Endothelial cell of umbilical vein (primary cell): ENCODE results near the gene CCDC93. TPM values are rescaled to one million over a fixed set of nuclear protein-coding genes. Genes with fewer than 3 reads are reported as not detected.

Experiments
- BruUV-seq: library from RNA; stranded (reverse); fragments of 400-500 nt; replicated peaks from 2 replicates; lab custom pipeline; 2021; lab: Mats Ljungman, UMichigan
- CTCF ChIA-PET: fragments of 300-600, 350-600 bp; sonication (Branson Sonifier 250); formaldehyde crosslinking; loops from one replicate; lab custom pipeline; 2021; ENCODE audit warnings: antibody characterized with exemption, inconsistent platforms; lab: Charles Lee
- POLR2A ChIA-PET: fragments of 300-600, 350-600 bp; sonication (Branson Sonifier 250); formaldehyde crosslinking; loops from one replicate; lab custom pipeline; 2021; ENCODE audit warnings: antibody characterized with exemption, inconsistent platforms; lab: Charles Lee
- DNase-seq: peaks from one replicate; pipeline ENCODE4 v3.0.0-alpha.2; 2011; ENCODE audit warnings: low read depth, low spot score
- FAIRE-seq: peaks from 2 replicates; lab custom pipeline; 2011; peaks lifted over from hg19 to GRCh38; lab: Jason Lieb, UNC
- H2AFZ ChIP-seq: 2 replicates; pipeline ENCODE4 v1.6.0; 2012; ENCODE audit warnings: low read depth, low read length, control low read depth, inconsistent platforms
- H3K27ac ChIP-seq: 2 replicates; pipeline ENCODE4 v1.5.1; 2011; ENCODE audit warnings: low read depth, mild to moderate bottlenecking, control low read depth, low read length, moderate library complexity; ENCODE audit not compliant: insufficient read depth
- H3K27me3 ChIP-seq, 2 experiments: 2 replicates each; pipeline versions ENCODE4 v1.6.0 to v1.6.1; 2011; ENCODE audit warnings: low read length in 2 of 2, mixed read lengths in 1 of 2; ENCODE audit not compliant: control insufficient read depth in 2 of 2, insufficient read depth in 2 of 2
- H3K36me3 ChIP-seq, 2 experiments: 2 replicates in 1 of 2; 3 replicates in 1 of 2; pipeline ENCODE4 v1.5.1; 2011; ENCODE audit warnings: low read length in 2 of 2, mild to moderate bottlenecking in 1 of 2, moderate library complexity in 1 of 2; ENCODE audit not compliant: control insufficient read depth in 2 of 2, insufficient read depth in 2 of 2; ENCODE audit errors: extremely low read depth in 1 of 2
- H3K4me1 ChIP-seq: 3 replicates; pipeline ENCODE4 v1.5.1; 2011; ENCODE audit warnings: mild to moderate bottlenecking, low read length; ENCODE audit not compliant: control insufficient read depth, insufficient read depth; ENCODE audit errors: extremely low read depth
- H3K4me2 ChIP-seq: 2 replicates; pipeline ENCODE4 v1.6.1; 2011; ENCODE audit warnings: low read length, control low read depth, mixed read lengths; ENCODE audit not compliant: insufficient read depth
- H3K4me3 ChIP-seq, 3 experiments: fragments of 200-600 bp in 1 of 3; sonication (generic), shearing (Covaris generic) in 1 of 3; replicated peaks in 1 of 3; 2 replicates each; pipeline ENCODE4 v1.5.1; 2011 to 2016; ENCODE audit warnings: control low read depth in 3 of 3, low read length in 3 of 3, mild to moderate bottlenecking in 2 of 3, inconsistent platforms in 1 of 3, low read depth in 1 of 3, moderate library complexity in 1 of 3; ENCODE audit not compliant: insufficient read depth in 1 of 3
- H3K79me2 ChIP-seq: 2 replicates; pipeline ENCODE4 v1.6.0; 2012; ENCODE audit warnings: low read length, inconsistent platforms; ENCODE audit not compliant: control insufficient read depth, insufficient read depth
- H3K9ac ChIP-seq: replicated peaks from 2 replicates; pipeline ENCODE3; 2011; ENCODE audit warnings: low read length, control low read depth; ENCODE audit not compliant: insufficient read depth; ENCODE audit errors: extremely low read depth
- H3K9me1 ChIP-seq: replicated peaks from 3 replicates; pipeline ENCODE4 v1.6.0; 2011; ENCODE audit warnings: mild to moderate bottlenecking, low read length; ENCODE audit not compliant: control insufficient read depth, insufficient read depth; ENCODE audit errors: extremely low read depth
- H3K9me3 ChIP-seq: replicated peaks from 2 replicates; pipeline ENCODE4 v1.5.1; 2012; ENCODE audit warnings: low read length, inconsistent platforms; ENCODE audit not compliant: control insufficient read depth, insufficient read depth
- H4K20me1 ChIP-seq: replicated peaks from 2 replicates; pipeline ENCODE3; 2011; ENCODE audit warnings: mild to moderate bottlenecking, low read length; ENCODE audit not compliant: control insufficient read depth, insufficient read depth; ENCODE audit errors: extremely low read depth
- EZH2 ChIP-seq: IDR thresholded peaks from 2 replicates; pipeline ENCODE4 v1.6.1; 2012; ENCODE audit warnings: borderline replicate concordance, low read depth, mild to moderate bottlenecking, moderate library complexity, low read length, inconsistent platforms; ENCODE audit not compliant: severe bottlenecking
- FOS ChIP-seq: IDR thresholded peaks from 2 replicates; pipeline ENCODE4 v1.6.1; 2011; ENCODE audit warnings: mild to moderate bottlenecking, low read length, moderate library complexity, borderline replicate concordance; ENCODE audit not compliant: insufficient read depth
- GATA2 ChIP-seq: IDR thresholded peaks from 2 replicates; pipeline ENCODE4 v1.7.0; 2011; ENCODE audit warnings: low read depth, mild to moderate bottlenecking, moderate library complexity, mixed read lengths, low read length; ENCODE audit not compliant: insufficient read length, insufficient read depth
- JUN ChIP-seq: IDR thresholded peaks from 2 replicates; pipeline ENCODE4 v1.6.1; 2011; ENCODE audit warnings: borderline replicate concordance, low read depth; ENCODE audit not compliant: insufficient read length, insufficient read depth
- MYC ChIP-seq: IDR thresholded peaks from one replicate; pipeline ENCODE4 v1.6.1; 2011; ENCODE audit warnings: mild to moderate bottlenecking, low read depth, low read length
- POLR2AphosphoS5 ChIP-seq: IDR thresholded peaks from 2 replicates; pipeline ENCODE4 v1.6.1; 2012; ENCODE audit warnings: low read depth, mild to moderate bottlenecking, control low read depth, low read length, moderate library complexity; ENCODE audit not compliant: insufficient read depth
- dilution Hi-C: fragments of 300-500 bp; cut with MboI; formaldehyde crosslinking; loops from one replicate; pipeline ENCODE4 v1.15.0; 2019; ENCODE audit warnings: low sequenced_read_pairs; ENCODE audit not compliant: extremely low pct_ligation_motif_present
- intact Hi-C: fragments of 100-400 bp; cut with micrococcal nuclease; formaldehyde crosslinking; loops from one replicate; pipeline ENCODE4 v1.10.0; 2022
- polyA plus RNA-seq, 4 experiments: library from polyadenylated mRNA; depleted of rRNA in 3 of 4; stranded (reverse) in 3 of 4; unstranded in 1 of 4; fragments of >200 nt; gene quantifications; 2 replicates each; pipeline versions ENCODE4 v1.2.1 to v1.2.3, GENCODE V29; 2011 to 2012; ENCODE audit warnings: missing spikeins in 1 of 4
- total RNA-seq: library from RNA; stranded (reverse); gene quantifications from 2 replicates; pipeline ENCODE4 v1.2.3, GENCODE V29; 2021
- TF ChIP-seq, protein P1 (sequence below), 2 donors: IDR thresholded peaks; 1 replicate in 1 of 2; 2 replicates in 1 of 2; pipeline ENCODE4 v1.5.1; 2011; ENCODE audit warnings: low read length in 2 of 2, mild to moderate bottlenecking in 2 of 2, moderate library complexity in 2 of 2, control low read depth in 1 of 2, inconsistent platforms in 1 of 2, low read depth in 1 of 2; ENCODE audit not compliant: insufficient read depth in 1 of 2; ENCODE audit errors: extremely low read depth in 1 of 2
- TF ChIP-seq, protein P2 (sequence below): IDR thresholded peaks from 2 replicates; pipeline ENCODE4 v1.6.1; 2011; ENCODE audit not compliant: insufficient read depth, insufficient read length

Gene CCDC93
- total and polyA plus RNA-seq, 2 donors (not counting 3 experiments of a cell fraction or from before 2014, with no cell fraction given): 13.8 to 35.1 TPM

DNA sequence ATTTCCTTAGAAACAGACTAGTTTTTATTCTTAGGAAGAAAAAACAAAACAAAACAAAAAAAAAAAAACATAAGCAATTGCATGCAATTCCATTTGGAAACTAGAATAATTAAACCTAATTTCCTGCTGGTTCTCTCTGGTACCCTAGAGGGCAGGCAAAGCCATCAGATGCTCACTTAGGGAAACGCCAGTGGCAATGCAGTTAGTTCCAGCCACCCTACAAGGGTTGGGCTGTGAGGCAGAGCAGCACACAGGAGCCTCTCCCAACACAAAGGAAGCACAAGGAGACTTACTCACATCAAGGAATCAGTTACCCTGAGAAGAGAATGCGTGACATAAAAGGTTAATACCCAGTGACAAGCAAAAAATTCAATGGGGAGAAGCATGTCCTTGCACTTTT, 28.8 kb downstream of the CCDC93 start:
- no peaks in the 10 kb centered on the region for H3K27me3 ChIP-seq
- no peak overlapping the region for H3K9ac ChIP-seq
- no peaks in the 10 kb centered on the region for H3K9me1 ChIP-seq
- dilution Hi-C loops (no loop called here), intact Hi-C loops (no loop called here)
- no peak overlapping the region for H3K4me2 ChIP-seq
- H3K9me3 ChIP-seq: no peaks in the 10 kb centered on the region
- H3K27ac ChIP-seq: no peak overlapping the region
- POLR2A ChIA-PET: no interaction called here
- H3K79me2 ChIP-seq: peaks cover 3% of the 10 kb centered on the region
- peaks cover 2 to 4% of the 10 kb centered on the region in 2 experiments for H3K36me3 ChIP-seq
- no TSS peak for BruUV-seq
- H3K4me1 ChIP-seq: peaks cover 13% of the 10 kb centered on the region
- peaks cover 2% of the 10 kb centered on the region for H4K20me1 ChIP-seq
- no peak overlapping the region for H3K4me3 ChIP-seq
- DNase-seq (no peak), FAIRE-seq (no peak)
- CTCF ChIA-PET: interaction anchor here (4.6 kb wide), 1 partner anchor 18 kb away, joined by 33 read pairs; no protein-coding TSS in a partner anchor
- no peak overlapping the region for H2AFZ ChIP-seq
- TF ChIP-seq POLR2AphosphoS5: no peak
- no peak for TF ChIP-seq FOS
- no peak for TF ChIP-seq EZH2
- TF ChIP-seq, protein P1, sequence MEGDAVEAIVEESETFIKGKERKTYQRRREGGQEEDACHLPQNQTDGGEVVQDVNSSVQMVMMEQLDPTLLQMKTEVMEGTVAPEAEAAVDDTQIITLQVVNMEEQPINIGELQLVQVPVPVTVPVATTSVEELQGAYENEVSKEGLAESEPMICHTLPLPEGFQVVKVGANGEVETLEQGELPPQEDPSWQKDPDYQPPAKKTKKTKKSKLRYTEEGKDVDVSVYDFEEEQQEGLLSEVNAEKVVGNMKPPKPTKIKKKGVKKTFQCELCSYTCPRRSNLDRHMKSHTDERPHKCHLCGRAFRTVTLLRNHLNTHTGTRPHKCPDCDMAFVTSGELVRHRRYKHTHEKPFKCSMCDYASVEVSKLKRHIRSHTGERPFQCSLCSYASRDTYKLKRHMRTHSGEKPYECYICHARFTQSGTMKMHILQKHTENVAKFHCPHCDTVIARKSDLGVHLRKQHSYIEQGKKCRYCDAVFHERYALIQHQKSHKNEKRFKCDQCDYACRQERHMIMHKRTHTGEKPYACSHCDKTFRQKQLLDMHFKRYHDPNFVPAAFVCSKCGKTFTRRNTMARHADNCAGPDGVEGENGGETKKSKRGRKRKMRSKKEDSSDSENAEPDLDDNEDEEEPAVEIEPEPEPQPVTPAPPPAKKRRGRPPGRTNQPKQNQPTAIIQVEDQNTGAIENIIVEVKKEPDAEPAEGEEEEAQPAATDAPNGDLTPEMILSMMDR (IDR thresholded peaks at IDR 0.05; ENCODE audit: extremely low read depth in 1 of 2, insufficient read depth in 1 of 2, low read depth in 1 of 2, low read length in 2 of 2): no peak
- no peak for TF ChIP-seq MYC
- TF ChIP-seq, protein P2, sequence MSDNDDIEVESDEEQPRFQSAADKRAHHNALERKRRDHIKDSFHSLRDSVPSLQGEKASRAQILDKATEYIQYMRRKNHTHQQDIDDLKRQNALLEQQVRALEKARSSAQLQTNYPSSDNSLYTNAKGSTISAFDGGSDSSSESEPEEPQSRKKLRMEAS: no peak
- TF ChIP-seq JUN: no peak
- no peak for TF ChIP-seq GATA2
